Cardiac septum (tissue), 1 donor: ENCODE measurements around the gene METTL6. TPM values are rescaled to one million over a fixed set of nuclear protein-coding genes. Genes with fewer than 3 reads are reported as not detected.
"Not testable (repeated sequence)": the region's sequence is repeated elsewhere in the genome, so short reads cannot be mapped to it uniquely, and the experiment has no call there.

ENCODE experiments used
- DNase-seq: peaks from one replicate; pipeline ENCODE4 v3.0.0-alpha.2; 2020; ENCODE audit warnings: low spot score
- intact Hi-C: fragments of 100-400 bp; cut with DNase I; formaldehyde crosslinking; loops from one replicate; pipeline ENCODE4 v1.14.0; 2022
- total RNA-seq: library from RNA; stranded (reverse); fragmentation: NEBNext Ultra II Directional; extraction: Animal tissue kit (Norgen Biotek cat#: 25700); gene quantifications from one replicate; pipeline ENCODE4 v1.2.1, GENCODE V29; 2021
- donor health status: DM: no; HTN: no; CAD: no.

METTL6 gene
- total RNA-seq, 1 donor from 2014 or later: 11.7 TPM

DNA sequence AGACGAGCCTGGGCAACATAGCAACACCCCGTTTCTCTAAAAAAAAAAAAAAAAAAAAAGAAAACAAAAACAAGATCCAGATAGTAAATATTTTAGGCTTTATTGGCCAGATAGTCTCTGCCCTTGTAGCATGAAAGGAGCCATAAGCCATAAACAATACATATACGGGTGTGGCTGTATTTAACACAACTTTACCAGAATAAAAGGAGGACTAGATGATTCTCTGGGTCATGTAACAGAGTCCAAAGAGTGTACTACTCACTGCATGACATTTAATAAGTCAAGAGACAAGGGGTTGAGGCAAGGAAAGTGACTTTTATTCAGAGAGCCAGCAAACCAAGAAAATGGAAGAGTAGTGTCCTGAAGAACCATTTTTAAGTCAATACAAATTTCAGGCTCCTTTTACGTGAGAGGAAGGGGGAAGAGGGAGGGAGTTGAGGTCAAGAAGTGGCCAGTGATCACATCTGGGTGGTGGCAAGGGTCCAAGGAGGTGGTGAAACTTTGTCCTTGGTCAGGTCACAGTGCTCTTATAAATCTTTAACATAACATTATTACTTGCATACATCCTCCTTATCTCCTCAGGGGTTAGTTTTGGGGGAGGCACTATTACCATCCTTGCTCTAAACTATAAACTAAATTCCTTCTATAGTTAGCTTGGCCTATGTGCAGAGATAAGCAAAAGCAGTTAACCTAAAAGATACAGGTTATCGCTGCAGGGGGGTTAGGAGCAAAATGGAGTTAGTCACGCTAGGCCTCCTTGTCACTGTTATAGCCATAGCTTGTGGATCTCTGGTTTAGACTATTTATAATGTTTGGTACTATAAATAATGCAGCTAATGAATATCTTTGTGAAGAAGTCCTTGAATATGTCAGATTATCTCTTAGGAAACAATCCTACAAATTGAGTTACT lies 46.1 kb downstream of the METTL6 start:
- DNase-seq: no peak
- intact Hi-C loops: no loop called here

- DNase-seq: peak; percentile 96
Observed at GRCh38 chr3:15377961-15378791, 49.2 kb downstream of the METTL6 start.

DNA sequence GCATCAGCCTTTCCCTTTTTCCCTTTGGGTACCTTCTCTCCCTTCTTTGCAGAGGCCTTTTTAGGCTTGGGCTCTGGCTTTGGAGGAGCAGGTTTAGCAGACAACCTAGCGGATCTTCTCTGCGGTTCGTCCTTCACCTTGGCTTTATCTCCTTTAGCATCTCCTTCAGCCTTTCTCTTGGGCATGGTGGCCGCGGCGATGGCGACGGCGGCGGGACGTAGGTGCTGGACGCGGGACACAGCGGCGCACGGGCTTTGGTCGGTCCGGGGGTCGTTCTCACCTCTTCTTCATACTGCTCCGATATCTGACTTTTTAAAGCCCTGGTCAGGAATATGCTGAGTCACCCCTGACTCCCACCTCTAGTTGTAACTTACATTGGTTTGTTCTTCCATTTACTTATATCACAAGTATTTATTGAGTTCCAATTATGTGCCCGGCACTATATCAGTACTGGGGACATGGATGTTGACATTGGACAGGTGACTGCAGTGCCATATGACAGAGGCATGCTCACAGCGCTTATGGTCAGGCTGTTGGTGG lies 51.8 kb downstream of the METTL6 start:
- intact Hi-C loops: loop anchor here (5.0 kb wide), 1 partner anchor 268 kb away; no protein-coding TSS in a partner anchor

More at GRCh38 chr3:15377961-15378791, 49.2 kb downstream of the METTL6 start:
- intact Hi-C loops: loop anchor here (1.0 to 5.0 kb wide), 3 partner anchors 45 to 271 kb away; partner anchors contain the start of gene SH3BP5

DNA sequence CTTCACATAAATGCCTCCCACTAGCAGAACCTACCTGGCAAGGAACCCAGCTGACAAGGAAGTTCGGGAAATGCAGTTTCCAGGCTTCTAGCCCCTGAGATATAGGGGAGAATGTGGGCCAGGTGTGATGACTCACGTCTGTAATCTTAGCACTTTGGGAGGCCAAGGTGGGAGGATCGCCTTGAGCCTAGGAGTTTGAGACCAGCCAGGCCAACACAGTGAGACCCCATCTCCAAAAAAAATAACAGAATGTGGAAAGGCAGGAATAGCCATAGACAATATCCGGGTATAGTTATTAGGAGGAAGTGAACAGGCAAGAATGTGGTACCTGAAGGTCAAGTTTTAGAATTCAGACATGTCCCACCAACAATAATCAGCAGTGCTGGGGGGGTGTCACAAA lies 54.4 kb downstream of the METTL6 start:
- intact Hi-C loops: no loop called here
- no peak for DNase-seq

More for the DNA sequence above, 51.8 kb downstream of the METTL6 start:
- no peak for DNase-seq

GRCh38 chr3:15368561-15369135 lies 58.7 kb downstream of the METTL6 start:
- intact Hi-C loops: no loop called here
- no peak for DNase-seq

GRCh38 chr3:15367059-15367458 lies 60.3 kb downstream of the METTL6 start:
- intact Hi-C loops: no loop called here
- no peak for DNase-seq

- intact Hi-C loops: not testable (repeated sequence)
Observed at GRCh38 chr3:15364078-15364477, 63.3 kb downstream of the METTL6 start.

DNA sequence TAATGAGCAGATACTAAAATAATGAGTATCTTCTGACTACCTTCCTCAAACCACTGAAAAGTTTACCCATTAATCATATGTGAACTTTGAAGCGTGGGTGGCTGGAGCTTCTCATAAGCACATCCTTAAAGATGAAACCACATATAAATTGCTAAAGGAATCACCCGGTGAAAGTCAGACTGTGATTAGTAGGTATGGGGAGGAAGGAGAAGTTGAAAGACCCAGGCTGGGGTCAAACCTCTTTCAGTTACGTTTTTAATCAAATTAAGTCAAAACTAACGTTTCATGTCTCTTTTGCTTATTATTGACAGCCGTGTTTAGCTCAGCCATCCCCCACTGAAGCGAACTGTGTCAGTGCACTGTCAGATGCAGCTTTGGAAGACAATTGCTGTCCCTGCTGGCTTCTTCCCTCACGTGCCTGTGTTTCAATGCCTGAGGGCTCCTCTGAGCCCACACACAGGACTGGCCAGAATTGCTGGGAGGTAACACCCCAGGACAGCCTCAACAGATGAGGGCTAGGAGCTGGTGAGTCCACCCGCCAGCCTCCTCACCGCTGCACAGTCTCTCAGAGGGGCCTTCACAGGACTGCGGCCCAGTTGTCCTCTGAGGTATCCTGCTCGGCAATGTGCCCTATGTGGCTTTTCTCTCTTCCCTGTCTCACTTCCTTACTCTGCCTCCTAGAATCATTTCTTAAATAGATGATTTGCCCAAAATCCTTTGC lies 65.7 kb downstream of the METTL6 start:
- intact Hi-C loops: no loop called here
- DNase-seq: no peak

More at GRCh38 chr3:15364078-15364477, 63.3 kb downstream of the METTL6 start:
- not testable (repeated sequence) for DNase-seq

DNA sequence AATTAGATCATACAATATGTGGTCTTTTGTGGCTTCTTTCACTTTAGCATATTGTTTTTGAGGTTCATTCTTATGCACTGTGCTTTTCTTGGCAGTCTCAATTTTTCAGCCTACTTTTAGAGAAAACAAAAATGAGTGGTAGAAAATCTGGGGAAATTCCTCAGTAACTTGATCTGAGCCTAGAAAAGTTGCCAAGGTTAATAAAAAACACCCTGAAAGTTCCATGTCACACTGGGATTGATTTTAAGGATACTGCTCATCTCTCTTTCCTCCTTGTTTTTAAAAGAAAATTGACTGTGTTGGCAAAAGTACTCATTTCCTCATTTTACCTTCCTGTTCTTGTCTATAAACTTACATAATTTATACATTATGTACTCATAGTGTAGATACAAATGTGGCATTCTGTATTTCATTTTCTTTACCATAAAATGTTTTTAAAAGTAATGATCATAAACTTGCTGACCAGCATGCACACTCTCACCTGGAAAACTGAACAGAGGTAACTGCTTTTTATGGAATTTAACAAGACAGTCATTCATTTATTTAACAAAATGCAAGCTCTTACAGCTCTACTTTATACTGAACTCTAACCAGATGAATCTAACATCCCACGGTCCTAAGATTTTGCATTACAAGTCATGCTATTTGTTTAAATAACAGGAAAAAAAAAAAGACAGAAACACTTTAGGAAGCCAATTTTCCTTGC lies 66.4 kb downstream of the METTL6 start:
- DNase-seq: no peak
- intact Hi-C loops: no loop called here

Other genes starting within 250 kb of the METTL6 start
- gene CAPN7, start 221.3 kb downstream of the METTL6 start, total RNA-seq: 29.2 TPM
- 11.4 TPM for gene SH3BP5, start 95.0 kb downstream of the METTL6 start, total RNA-seq
- gene EAF1, start 54 bp upstream of the METTL6 start, total RNA-seq: 10.3 TPM
- gene COLQ, start 94.2 kb upstream of the METTL6 start, total RNA-seq: 41.7 TPM
- 12.6 TPM for gene HACL1, start 174.0 kb upstream of the METTL6 start, total RNA-seq
- gene BTD, start 174.2 kb upstream of the METTL6 start, total RNA-seq: 7.7 TPM